Neutrophil (primary cell): ENCODE measurements around the gene PRKAA2.

Source experiments
- H3K27ac ChIP-seq: fragments of 200-600 bp; sonication (generic); 2 replicates; pipeline ENCODE4 v1.5.1; 2016; ENCODE audit warnings: mild to moderate bottlenecking, moderate library complexity
- H3K27me3 ChIP-seq: fragments of 200-600 bp; sonication (generic); 2 replicates; pipeline ENCODE4 v1.6.0; 2016; ENCODE audit warnings: mild to moderate bottlenecking
- H3K36me3 ChIP-seq: fragments of 200-600 bp; sonication (generic); 2 replicates; pipeline ENCODE4 v1.5.1; 2017
- H3K4me1 ChIP-seq, 2 experiments: fragments of 200-600 bp in 1 of 2; sonication (generic) in 1 of 2; 1 replicate in 1 of 2; 2 replicates in 1 of 2; pipeline versions ENCODE4 v1.5.1 to v1.6.1; 2013 to 2016; ENCODE audit warnings: low read depth in 1 of 2, low read length in 1 of 2, mild to moderate bottlenecking in 1 of 2, moderate library complexity in 1 of 2; ENCODE audit not compliant: control insufficient read depth in 1 of 2, insufficient read depth in 1 of 2
- H3K4me3 ChIP-seq, 2 experiments: fragments of 200-600 bp in 1 of 2; sonication (generic) in 1 of 2; 1 replicate in 1 of 2; 2 replicates in 1 of 2; pipeline ENCODE4 v1.5.1; 2013 to 2016; ENCODE audit warnings: low read depth in 1 of 2, low read length in 1 of 2, mild to moderate bottlenecking in 1 of 2, moderate library complexity in 1 of 2
- H3K9me3 ChIP-seq: fragments of 200-600 bp; sonication (generic); 2 replicates; pipeline ENCODE4 v1.5.1; 2016
- CTCF ChIP-seq: fragments of 200-600 bp; sonication (generic); IDR thresholded peaks from 2 replicates; pipeline ENCODE4 v1.5.1; 2016; ENCODE audit warnings: antibody characterized with exemption

Gene PRKAA2

DNA sequence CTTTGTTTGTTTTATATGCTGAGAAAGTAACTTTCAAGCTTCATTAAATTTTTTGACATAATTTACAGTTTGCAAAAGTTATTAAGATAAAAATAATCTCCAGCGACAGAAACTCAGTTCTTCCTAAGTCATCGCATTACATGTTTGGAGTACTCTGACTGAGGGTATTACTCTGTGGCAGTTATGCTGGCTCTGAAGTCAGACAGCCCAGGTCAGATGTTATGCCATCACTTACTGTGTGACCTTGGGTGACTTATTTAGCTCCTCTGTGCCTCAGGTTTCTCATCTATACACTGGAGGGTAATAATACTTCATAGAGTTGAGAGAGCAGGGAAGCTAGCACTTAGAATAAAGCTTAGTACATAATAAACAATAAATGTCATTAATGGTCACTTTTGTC lies 26.4 kb downstream of the PRKAA2 start:
- Histone ChIP-seq H3K27me3 (peaks cover 8% of the 10 kb centered on the region), H3K36me3 (no peaks in the 10 kb centered on the region), H3K27ac (no peak overlapping the region), H3K4me1 (no peaks in the 10 kb centered on the region), H3K4me3 (no peak overlapping the region), H3K9me3 (no peaks in the 10 kb centered on the region)
- no peak for TF ChIP-seq CTCF

DNA sequence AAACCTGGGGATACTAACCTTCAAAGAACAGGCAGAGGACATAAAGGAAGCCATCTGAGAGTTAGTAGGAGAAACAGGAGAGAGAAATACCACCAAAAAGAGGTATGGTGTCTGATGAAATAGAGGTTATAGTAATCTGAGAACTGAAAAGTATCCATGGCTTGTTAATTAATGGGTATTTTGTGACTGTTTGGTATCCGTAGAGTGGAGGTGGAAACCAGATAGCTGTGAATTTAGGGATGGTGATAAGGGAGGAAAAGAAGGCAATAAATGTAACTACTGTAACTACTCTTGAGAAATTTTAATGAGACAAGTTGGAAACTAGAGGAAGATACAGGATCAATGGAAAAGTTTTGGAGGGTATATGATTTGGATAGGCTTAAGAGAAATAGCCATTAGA lies 27.5 kb downstream of the PRKAA2 start:
- H3K36me3 ChIP-seq = no peaks in the 10 kb centered on the region
- peaks cover 8% of the 10 kb centered on the region for H3K27me3 ChIP-seq
- H3K4me1 ChIP-seq = no peaks in the 10 kb centered on the region
- no peak for TF ChIP-seq CTCF
- no peak overlapping the region for H3K27ac ChIP-seq
- H3K4me3 ChIP-seq = no peak overlapping the region
- H3K9me3 ChIP-seq = no peaks in the 10 kb centered on the region

DNA sequence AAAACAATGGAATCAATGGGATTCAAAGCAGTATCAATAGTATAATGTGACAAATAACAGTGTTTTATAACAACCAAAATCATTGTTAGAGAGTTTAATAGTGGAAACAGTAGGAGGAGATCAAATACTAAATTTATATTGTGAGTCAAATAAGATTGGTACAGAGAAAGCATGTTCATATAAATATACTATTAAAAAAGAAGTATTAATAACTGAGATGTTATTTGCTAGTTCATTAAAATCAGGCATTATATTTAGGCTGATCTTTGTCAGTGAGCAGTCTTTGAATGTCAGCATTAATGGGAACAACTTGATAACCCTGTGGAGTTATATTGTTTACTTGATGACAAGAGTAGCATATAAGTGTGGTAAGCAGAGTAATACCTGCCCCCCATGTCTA lies 30.6 kb downstream of the PRKAA2 start:
- no peak overlapping the region for H3K27ac ChIP-seq
- H3K4me3 ChIP-seq = no peak overlapping the region
- TF ChIP-seq CTCF = no peak
- peaks cover 8% of the 10 kb centered on the region for H3K27me3 ChIP-seq
- H3K36me3 ChIP-seq = no peaks in the 10 kb centered on the region
- H3K4me1 ChIP-seq = no peaks in the 10 kb centered on the region
- no peaks in the 10 kb centered on the region for H3K9me3 ChIP-seq

DNA sequence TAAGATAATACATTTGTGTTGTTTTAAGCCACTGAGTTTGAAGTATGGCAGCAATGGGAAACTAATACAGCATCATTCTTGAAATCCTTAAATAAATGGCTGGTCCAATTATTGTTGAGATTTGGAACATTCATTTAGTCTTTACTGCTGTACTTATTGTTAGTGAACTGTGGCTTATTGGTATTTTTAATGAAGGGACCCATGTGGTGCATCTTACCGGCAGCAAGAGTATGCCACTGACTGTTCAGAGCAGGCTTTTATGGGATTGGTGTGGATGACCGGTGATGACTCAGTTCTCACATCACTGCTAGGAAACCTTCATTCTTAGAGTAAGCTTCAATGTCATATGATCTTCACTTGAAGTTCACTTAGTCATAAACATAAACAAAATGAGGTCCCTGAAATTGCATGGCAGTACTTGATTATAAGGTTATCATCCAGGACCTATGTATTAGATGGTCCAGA lies 31.5 kb downstream of the PRKAA2 start:
- H3K9me3 ChIP-seq = no peaks in the 10 kb centered on the region
- H3K36me3 ChIP-seq = no peaks in the 10 kb centered on the region
- H3K27me3 ChIP-seq = peaks cover 8% of the 10 kb centered on the region
- no peak overlapping the region for H3K27ac ChIP-seq
- no peak for TF ChIP-seq CTCF
- no peaks in the 10 kb centered on the region for H3K4me1 ChIP-seq
- H3K4me3 ChIP-seq = no peak overlapping the region

DNA sequence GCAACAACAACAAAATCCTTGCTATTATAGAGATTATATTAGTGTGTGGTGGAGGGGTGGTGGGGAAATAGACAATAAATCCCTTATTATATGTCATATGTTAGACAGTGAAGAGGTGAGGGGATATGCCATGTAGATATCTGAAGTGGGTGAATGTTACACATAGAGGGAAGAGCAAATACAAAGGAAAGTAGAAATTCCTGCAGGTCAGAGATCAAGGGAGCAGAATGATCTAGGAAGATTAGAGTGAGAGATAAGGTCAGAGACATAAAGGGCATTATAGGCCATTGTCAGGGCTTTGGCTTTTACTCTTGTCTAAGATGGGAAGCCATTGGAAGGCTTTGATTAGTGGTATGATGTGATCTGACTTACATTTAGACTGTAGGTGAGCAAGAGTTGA lies 38.5 kb downstream of the PRKAA2 start:
- no peak overlapping the region for H3K27ac ChIP-seq
- H3K27me3 ChIP-seq = no peaks in the 10 kb centered on the region
- no peak for TF ChIP-seq CTCF
- no peak overlapping the region for H3K4me3 ChIP-seq
- no peaks in the 10 kb centered on the region for H3K36me3 ChIP-seq
- H3K4me1 ChIP-seq = no peaks in the 10 kb centered on the region
- no peaks in the 10 kb centered on the region for H3K9me3 ChIP-seq

DNA sequence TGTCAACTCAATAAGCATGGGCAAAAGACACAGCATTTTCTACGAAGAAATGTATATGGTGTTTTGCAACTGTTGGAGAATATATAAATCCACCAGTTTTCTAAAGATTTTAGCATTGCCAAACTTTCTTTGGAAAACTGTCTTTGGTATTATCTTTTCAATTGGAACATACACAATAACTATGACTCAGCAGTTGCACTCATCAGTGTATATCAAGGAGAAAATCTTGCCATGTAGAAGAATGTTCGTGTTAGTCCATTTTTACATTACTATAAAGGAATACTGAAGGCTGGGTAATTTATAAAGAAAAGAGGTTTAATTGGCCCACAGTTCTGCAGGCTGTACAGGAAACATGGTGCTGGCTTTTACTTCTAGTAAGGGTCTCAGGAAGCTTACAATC lies 41.1 kb downstream of the PRKAA2 start:
- no peak overlapping the region for H3K27ac ChIP-seq
- H3K9me3 ChIP-seq = no peaks in the 10 kb centered on the region
- TF ChIP-seq CTCF = no peak
- no peaks in the 10 kb centered on the region for H3K4me1 ChIP-seq
- no peak overlapping the region for H3K4me3 ChIP-seq
- no peaks in the 10 kb centered on the region for H3K36me3 ChIP-seq
- H3K27me3 ChIP-seq = no peaks in the 10 kb centered on the region
